ENCODE results near the gene KAT5. TPM values are rescaled to one million over a fixed set of nuclear protein-coding genes. Genes with fewer than 3 reads are reported as not detected.

Gene KAT5
- total and polyA plus RNA-seq, 2 of the 13 experiments (the other 11 are each of a cell fraction or from before 2014, with no cell fraction given), result 35.2 to 48.3 TPM

- TF ChIP-seq, protein P1, sequence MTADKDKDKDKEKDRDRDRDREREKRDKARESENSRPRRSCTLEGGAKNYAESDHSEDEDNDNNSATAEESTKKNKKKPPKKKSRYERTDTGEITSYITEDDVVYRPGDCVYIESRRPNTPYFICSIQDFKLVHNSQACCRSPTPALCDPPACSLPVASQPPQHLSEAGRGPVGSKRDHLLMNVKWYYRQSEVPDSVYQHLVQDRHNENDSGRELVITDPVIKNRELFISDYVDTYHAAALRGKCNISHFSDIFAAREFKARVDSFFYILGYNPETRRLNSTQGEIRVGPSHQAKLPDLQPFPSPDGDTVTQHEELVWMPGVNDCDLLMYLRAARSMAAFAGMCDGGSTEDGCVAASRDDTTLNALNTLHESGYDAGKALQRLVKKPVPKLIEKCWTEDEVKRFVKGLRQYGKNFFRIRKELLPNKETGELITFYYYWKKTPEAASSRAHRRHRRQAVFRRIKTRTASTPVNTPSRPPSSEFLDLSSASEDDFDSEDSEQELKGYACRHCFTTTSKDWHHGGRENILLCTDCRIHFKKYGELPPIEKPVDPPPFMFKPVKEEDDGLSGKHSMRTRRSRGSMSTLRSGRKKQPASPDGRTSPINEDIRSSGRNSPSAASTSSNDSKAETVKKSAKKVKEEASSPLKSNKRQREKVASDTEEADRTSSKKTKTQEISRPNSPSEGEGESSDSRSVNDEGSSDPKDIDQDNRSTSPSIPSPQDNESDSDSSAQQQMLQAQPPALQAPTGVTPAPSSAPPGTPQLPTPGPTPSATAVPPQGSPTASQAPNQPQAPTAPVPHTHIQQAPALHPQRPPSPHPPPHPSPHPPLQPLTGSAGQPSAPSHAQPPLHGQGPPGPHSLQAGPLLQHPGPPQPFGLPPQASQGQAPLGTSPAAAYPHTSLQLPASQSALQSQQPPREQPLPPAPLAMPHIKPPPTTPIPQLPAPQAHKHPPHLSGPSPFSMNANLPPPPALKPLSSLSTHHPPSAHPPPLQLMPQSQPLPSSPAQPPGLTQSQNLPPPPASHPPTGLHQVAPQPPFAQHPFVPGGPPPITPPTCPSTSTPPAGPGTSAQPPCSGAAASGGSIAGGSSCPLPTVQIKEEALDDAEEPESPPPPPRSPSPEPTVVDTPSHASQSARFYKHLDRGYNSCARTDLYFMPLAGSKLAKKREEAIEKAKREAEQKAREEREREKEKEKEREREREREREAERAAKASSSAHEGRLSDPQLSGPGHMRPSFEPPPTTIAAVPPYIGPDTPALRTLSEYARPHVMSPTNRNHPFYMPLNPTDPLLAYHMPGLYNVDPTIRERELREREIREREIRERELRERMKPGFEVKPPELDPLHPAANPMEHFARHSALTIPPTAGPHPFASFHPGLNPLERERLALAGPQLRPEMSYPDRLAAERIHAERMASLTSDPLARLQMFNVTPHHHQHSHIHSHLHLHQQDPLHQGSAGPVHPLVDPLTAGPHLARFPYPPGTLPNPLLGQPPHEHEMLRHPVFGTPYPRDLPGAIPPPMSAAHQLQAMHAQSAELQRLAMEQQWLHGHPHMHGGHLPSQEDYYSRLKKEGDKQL (CRISPR knock-in tag; IDR thresholded peaks at IDR 0.05; ENCODE audit: low read depth), result no peak
- TF ChIP-seq KLF16 (CRISPR knock-in tag; IDR thresholded peaks at IDR 0.05) (no peak; a peak in 1 of 4 replicates), FLYWCH1 (CRISPR knock-in tag; IDR thresholded peaks at IDR 0.05) (0 out of 2 replicates have a peak, but pooled peaks have one; percentile 43), TAF15 (IDR thresholded peaks at IDR 0.05; ENCODE audit: low read depth, low read length, poor library complexity, severe bottlenecking) (no peak), ZNF276 (CRISPR knock-in tag; IDR thresholded peaks at IDR 0.05; ENCODE audit: low read depth) (0 out of 2 replicates have a peak, but pooled peaks have one; percentile 51), ZNF773 (CRISPR knock-in tag; IDR thresholded peaks at IDR 0.05; ENCODE audit: borderline replicate concordance) (no peak), NKX3-1 (CRISPR knock-in tag; IDR thresholded peaks at IDR 0.05) (no peak), ZNF879 (CRISPR knock-in tag; IDR thresholded peaks at IDR 0.05) (no peak), REXO4 (CRISPR knock-in tag; IDR thresholded peaks at IDR 0.05; ENCODE audit: borderline replicate concordance) (no peak), XBP1 (CRISPR knock-in tag; IDR thresholded peaks at IDR 0.05) (0 out of 2 replicates have a peak, but pooled peaks have one; percentile 28), MBNL3 (CRISPR knock-in tag; conservative IDR thresholded peaks at IDR 0.05) (no peak), CAMTA2 (CRISPR knock-in tag; IDR thresholded peaks at IDR 0.05; ENCODE audit: borderline replicate concordance) (no peak), RAD21 (CRISPR knock-in tag; IDR thresholded peaks at IDR 0.05) (no peak; the same call in 1 of the 2 replicates), PCBP1 (IDR thresholded peaks at IDR 0.05; ENCODE audit: borderline replicate concordance, low read depth, low read length) (no peak; the same call in 1 of the 2 replicates), ATF7-NPFF (CRISPR knock-in tag; IDR thresholded peaks at IDR 0.05; ENCODE audit: low read depth) (peak; percentile 89), ZNF781 (CRISPR knock-in tag; IDR thresholded peaks at IDR 0.05; ENCODE audit: borderline replicate concordance, not compliant biosample characterization) (no peak), ZBTB38 (CRISPR knock-in tag; IDR thresholded peaks at IDR 0.05) (no peak), CBFB (CRISPR knock-in tag; IDR thresholded peaks at IDR 0.05) (no peak)
- TF ChIP-seq, protein P2, sequence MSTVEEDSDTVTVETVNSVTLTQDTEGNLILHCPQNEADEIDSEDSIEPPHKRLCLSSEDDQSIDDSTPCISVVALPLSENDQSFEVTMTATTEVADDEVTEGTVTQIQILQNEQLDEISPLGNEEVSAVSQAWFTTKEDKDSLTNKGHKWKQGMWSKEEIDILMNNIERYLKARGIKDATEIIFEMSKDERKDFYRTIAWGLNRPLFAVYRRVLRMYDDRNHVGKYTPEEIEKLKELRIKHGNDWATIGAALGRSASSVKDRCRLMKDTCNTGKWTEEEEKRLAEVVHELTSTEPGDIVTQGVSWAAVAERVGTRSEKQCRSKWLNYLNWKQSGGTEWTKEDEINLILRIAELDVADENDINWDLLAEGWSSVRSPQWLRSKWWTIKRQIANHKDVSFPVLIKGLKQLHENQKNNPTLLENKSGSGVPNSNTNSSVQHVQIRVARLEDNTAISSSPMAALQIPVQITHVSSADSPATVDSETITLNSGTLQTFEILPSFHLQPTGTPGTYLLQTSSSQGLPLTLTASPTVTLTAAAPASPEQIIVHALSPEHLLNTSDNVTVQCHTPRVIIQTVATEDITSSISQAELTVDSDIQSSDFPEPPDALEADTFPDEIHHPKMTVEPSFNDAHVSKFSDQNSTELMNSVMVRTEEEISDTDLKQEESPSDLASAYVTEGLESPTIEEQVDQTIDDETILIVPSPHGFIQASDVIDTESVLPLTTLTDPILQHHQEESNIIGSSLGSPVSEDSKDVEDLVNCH (CRISPR knock-in tag; IDR thresholded peaks at IDR 0.05), result no peak
Measured at GRCh38 chr11:65662799-65663638, 49.0 kb upstream of the KAT5 start, which contains the start of gene RELA (continued).
